HG03457 (cell line): ENCODE results near the gene ACSL1.
"Not testable (repeated sequence)": the region's sequence is repeated elsewhere in the genome, so short reads cannot be mapped to it uniquely, and the experiment has no call there.

Experiments used
- ATAC-seq: cut with Tn5 transposase; IDR thresholded peaks from one replicate; pipeline ENCODE4 v1.9.1; 2021; ENCODE audit warnings: moderate number of reproducible peaks; ENCODE audit not compliant: unreplicated experiment

Gene ACSL1

DNA sequence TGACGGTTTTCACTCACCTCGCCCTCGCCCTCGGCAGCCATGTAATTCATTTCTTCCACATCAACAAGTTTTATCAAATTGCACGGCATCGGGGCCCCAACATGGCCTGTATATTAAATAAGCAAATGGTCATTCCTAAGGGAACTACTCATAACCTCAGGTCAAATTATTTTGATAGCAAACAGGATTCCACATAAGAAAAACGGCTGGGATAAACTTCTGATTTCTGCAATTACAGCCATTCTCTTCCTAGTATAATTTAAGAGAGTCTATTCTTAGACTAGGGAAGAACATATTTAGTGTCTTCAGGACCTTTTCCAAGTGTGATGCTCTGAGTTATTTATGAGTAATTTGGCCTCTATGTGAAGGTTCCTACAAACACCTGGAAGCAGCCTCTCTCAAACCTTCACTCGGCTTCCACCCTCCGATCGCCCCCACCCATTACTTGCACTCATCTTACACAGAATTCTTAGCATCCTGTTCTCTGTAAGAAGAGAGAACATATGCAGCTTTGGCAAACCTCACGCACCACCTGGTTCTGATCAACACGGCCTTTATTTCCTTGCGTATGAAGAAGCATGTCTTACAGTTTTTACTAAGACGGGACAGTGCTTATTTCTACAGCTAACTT, 62.5 kb downstream of the ACSL1 start:
- no peak for ATAC-seq

DNA sequence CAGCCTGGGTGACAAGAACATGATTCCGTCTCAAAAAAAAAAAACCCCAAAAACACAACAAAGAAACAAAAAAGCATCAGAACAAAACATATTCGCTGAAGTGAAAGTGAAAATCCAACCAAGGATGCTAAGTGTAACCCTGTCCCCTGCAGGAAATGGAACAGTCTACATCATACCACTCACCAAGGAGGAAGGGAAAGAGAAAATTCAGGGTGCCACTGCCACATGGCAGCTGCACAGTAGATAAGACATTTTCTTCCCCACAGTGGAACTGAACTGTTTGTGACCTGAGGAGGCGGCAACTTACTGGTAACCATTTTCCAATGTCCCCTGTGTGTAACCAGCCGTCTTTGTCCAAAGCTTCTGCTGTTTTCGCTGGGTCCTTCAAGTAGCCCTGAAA, 63.7 kb downstream of the ACSL1 start:
- peak; percentile 89 for ATAC-seq

DNA sequence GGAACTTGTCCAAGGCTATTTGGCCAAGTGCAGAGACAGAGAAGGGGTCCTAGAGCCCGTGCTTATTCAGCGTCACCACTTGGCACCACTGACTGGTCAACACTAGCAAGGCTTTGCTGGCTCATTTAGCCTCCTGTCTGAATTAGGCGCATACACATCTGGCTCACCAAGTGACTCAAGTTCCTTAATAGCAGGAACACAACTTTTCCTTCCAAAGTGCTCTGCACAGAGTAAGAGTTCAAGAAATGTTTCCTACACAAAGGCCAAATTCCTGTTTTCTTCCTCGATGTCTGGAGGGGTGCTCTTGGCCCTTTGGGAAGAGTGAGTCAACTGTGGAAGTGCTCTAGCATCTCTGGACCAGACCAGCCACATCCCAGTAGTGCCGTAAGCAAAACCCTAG, 65.1 kb downstream of the ACSL1 start:
- ATAC-seq, result no peak

GRCh38 chr4:184757810-184758209, 68.0 kb downstream of the ACSL1 start:
- ATAC-seq, result no peak

DNA sequence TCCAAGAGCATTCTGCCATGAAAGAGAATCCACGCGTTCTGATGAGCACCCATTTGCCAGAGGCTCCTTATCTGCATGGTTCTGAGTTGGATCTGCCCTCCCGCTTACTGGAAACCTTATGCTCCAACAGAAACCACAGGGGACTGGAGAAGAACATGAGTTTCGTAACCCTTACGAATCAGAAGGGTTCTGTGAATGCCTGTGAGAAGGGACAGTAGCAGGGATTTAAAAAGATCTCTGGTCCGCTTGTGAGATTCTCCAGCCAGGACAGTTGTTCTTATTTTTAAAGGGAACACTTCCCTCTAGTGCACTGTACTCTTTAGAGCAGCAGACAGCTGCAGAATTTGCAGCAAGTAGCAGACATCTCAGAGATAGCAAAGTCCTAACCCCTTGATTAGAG, 69.4 kb downstream of the ACSL1 start:
- no peak for ATAC-seq

- ATAC-seq, result no peak
These were observed 70.5 kb downstream of the ACSL1 start for GRCh38 chr4:184755278-184755677.

DNA sequence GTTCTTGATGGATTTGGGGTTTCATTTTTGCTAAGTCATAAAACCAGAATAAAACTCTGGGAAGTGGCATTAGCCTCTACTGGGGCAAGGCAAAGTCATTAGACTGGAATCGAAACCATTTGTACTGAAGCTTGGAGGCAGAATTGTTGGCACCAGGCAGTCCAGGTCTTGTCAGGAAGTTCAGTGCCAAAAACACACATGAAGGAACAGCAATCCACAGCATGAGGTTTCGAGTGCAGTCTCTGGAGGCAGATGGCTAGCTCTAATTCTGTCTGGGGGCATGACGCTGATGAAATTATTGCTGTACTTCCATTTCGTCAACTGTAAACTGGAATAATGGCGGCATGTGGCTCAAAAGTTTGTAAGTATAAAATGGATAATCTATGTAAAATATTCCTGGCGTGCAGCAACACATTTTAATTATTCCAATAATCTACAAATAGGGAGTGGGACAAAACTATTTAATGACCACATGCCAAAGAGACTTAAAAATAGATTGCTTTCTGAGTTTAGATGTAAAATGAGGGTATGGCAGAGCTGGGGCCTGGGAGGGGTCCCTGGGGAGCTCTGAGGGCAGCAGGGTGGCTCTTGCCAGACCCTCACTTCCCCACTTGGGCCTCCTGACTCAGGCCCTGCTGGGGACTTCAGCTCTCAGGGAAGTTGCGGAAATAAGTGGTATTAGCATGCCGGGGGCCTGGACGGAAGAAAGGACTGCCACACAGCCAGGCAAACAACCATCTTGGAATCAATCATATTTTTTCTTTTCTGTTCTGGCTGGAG, 73.1 kb downstream of the ACSL1 start:
- no peak for ATAC-seq

- no peak for ATAC-seq
These were observed 74.2 kb downstream of the ACSL1 start for GRCh38 chr4:184751585-184751956.

GRCh38 chr4:184750926-184751584, 74.7 kb downstream of the ACSL1 start:
- ATAC-seq, result no peak

GRCh38 chr4:184748251-184748652, 77.5 kb downstream of the ACSL1 start:
- ATAC-seq, result no peak

DNA sequence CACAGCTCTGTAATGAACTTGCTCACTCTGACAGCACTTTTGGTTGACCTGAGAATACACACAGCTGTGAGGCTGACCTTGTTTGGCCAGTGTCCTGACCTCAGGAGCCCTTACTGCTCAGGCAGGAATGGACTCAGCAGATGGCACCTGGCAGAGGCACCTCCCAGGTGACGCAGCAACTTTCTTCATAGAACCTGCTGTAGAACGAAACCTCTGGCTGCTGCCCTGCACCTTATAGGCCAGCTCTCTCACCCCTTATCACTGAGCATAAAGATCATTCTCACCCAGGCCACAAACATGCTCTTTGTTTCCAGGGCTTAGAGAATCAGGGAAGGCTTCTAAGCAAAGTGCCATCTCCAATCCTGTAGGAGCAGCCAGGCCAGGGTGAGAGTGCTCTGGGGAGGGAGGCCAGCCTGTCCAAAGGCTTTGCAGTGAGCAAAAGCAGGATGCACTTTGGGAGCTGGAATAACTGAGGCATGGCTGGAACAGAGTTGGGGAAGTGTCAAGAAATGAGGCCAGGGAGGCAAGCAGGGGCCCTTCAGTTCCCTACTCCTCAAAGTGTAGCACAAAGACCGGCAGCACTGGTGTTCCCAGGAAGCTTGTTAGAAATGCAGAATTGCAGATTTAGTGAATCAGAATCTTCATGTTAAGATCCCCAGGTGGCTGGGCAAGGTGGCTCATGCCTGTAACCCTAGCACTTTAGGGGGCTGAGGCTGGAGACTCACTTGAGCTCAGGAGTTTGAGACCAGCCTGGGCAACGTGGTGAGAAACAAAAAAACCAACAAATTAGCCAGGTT, 78.5 kb downstream of the ACSL1 start:
- ATAC-seq, result no peak

GRCh38 chr4:184745831-184746795, 79.7 kb downstream of the ACSL1 start:
- peak; percentile 59 for ATAC-seq

DNA sequence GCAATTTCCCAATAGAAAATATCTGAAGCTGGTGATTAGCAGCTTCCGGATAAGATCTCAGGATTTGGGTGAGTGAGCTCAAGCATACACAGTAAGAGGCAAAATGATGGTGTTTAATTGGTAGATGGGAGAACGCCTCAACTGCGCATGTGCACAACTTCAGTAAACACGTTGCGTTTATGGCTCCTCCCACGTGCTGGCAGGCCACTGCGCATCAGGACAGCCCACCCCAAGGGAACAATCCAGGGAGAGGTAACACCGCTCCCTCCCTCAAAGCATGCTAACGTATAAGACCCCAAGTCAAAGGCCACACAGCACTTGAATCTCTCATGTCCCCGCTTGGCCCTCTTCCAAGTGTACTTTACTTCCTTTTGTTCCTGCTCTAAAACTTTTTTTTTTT, 81.5 kb downstream of the ACSL1 start:
- ATAC-seq, result no peak

- no peak for ATAC-seq
These were observed 82.1 kb downstream of the ACSL1 start for GRCh38 chr4:184743650-184744049.

- not testable (repeated sequence) for ATAC-seq
These were observed 84.1 kb downstream of the ACSL1 start for GRCh38 chr4:184741651-184742050.

GRCh38 chr4:184740980-184741391, 84.8 kb downstream of the ACSL1 start:
- no peak for ATAC-seq

DNA sequence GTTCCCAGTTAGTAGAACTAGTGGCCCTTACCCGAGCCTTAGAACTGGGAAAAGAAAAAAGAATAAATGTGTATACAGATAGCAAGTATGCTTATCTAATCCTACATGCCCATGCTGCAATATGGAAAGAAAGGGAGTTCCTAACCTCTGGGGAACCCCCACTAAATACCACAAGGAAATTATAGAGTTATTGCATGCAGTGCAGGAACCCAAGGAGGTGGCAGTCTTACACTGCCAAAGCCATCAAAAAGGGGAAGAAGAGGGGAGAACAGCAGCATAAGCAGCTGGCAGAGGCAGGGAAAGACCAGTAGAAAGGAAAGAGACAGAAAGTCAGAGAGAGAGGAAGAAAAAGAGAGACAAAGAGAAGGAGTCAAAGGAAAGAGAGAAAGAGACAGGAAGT, 86.2 kb downstream of the ACSL1 start:
- ATAC-seq, result not testable (repeated sequence)

- ATAC-seq, result no peak
These were observed 91.0 kb downstream of the ACSL1 start for GRCh38 chr4:184734758-184735157.

DNA sequence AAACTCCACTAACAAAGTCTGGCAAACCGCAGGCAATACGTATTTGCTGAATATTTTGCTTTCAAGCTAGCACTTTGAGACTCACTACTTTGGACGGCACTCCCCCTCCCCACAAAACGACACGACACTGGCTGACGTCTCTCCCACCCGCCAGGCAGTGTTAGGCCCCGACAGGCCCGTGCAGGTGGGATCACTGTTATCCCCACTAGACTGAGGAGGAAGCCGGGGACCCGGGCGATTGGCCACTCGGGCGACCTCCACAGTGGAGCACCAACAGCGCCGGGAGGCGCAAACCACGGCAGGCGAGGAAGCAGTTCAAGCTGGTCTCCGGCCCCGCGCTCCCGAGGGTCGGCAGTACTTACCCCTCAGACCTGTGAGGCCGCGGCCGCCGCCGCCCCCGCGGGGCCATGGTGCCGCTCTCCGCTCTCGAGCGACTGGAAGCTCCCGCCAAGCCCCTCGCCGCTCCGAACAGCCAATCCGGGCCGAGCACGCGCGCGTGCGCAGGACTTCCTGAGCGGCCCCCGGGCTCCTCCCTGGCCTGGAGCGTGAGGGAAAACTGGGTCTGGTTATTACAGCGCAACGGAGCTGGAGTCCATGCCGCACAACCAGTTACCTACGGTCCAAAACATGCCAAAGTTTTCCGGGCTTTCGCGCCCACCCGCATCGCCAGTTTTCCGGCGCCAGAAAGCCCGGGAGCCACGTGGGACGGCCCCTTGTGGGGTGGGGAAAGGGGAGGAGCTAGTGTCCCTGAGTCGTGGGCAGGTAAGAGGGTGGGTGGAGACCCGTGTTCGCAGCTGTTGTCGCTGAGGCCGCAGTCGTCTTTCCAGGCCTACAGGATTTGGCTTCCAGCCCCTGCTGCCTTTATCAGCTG, 91.9 kb downstream of the ACSL1 start, which contains the start of gene CENPU:
CENPU (minus strand) TSS at position 443 of the 871 bp plus-strand sequence; CDS start at position 409, 34 bp downstream.
- ATAC-seq, result peak; percentile 93
